ENCODE data around the gene BARHL1.

- TF ChIP-seq CTCF (conservative IDR thresholded peaks at IDR 0.05; ENCODE audit: low read depth in 2 of 2) (no peak), EZH2 (IDR thresholded peaks at IDR 0.05; ENCODE audit: low read depth, unreplicated experiment) (no peak)
Observed at GRCh38 chr9:132571806-132572600, 10.4 kb upstream of the BARHL1 start.
